ENCODE measurements around the gene HSPA1A. TPM values are rescaled to one million over a fixed set of nuclear protein-coding genes. Genes with fewer than 3 reads are reported as not detected.

HSPA1A gene
- total and polyA plus RNA-seq, 9 of the 15 experiments (the other 6 are each of a cell fraction or from before 2014, with no cell fraction given): 2.2 to 273 (median 107) TPM

GRCh38 chr6:31776989-31777666, 38.2 kb upstream of the HSPA1A start, which contains the start of gene VWA7 (continued):
- TF ChIP-seq ZBTB34 (CRISPR knock-in tag; IDR thresholded peaks at IDR 0.05): no peak
- peak; percentile 72 to 88; a peak in 2 of 4 replicates for TF ChIP-seq ETV6 (IDR thresholded peaks at IDR 0.05; ENCODE audit: borderline replicate concordance in 1 of 2, low read depth in 2 of 2, low read length in 1 of 2)
- TF ChIP-seq ETV6 (CRISPR knock-in tag; IDR thresholded peaks at IDR 0.05; ENCODE audit: borderline replicate concordance): peak; percentile 18; the same call in 1 of the 2 replicates
- TF ChIP-seq HNRNPL (IDR thresholded peaks at IDR 0.05; ENCODE audit: low read depth, low read length): peak; percentile 69; the same call in 1 of the 2 replicates
- no peak for TF ChIP-seq SNIP1 (IDR thresholded peaks at IDR 0.05; ENCODE audit: low read depth)
- TF ChIP-seq ZNF140 (CRISPR knock-in tag; IDR thresholded peaks at IDR 0.05): no peak
- peak; percentile 80 for TF ChIP-seq L3MBTL2 (IDR thresholded peaks at IDR 0.05)
- TF ChIP-seq ERF (CRISPR knock-in tag; IDR thresholded peaks at IDR 0.05): peak; percentile 57; the same call in 1 of the 2 replicates
- TF ChIP-seq HDAC2 (IDR thresholded peaks at IDR 0.05): peak; percentile 96
- TF ChIP-seq ZNF707 (CRISPR knock-in tag; conservative IDR thresholded peaks at IDR 0.05): no peak
- peak; percentile 93 for TF ChIP-seq ZNF395 (CRISPR knock-in tag; IDR thresholded peaks at IDR 0.05)
- peak; percentile 75 for TF ChIP-seq KHSRP (IDR thresholded peaks at IDR 0.05)
- no peak for TF ChIP-seq SETDB1 (IDR thresholded peaks at IDR 0.05; ENCODE audit: low read length)
- no peak for TF ChIP-seq ILK (tag; IDR thresholded peaks at IDR 0.05; ENCODE audit: borderline replicate concordance, low read depth)
- peak in 1 of 2 experiments; percentile 92; a peak in 2 of 4 replicates for TF ChIP-seq MLLT1 (IDR thresholded peaks at IDR 0.05)
- peak; percentile 83 for TF ChIP-seq TRIM28 (IDR thresholded peaks at IDR 0.05)
- no peak for TF ChIP-seq TAF15 (IDR thresholded peaks at IDR 0.05; ENCODE audit: low read depth, low read length)
- no peak for TF ChIP-seq HOMEZ (CRISPR knock-in tag; IDR thresholded peaks at IDR 0.05)
- no peak for TF ChIP-seq PRPF4 (IDR thresholded peaks at IDR 0.05; ENCODE audit: insufficient read depth, low read depth, low read length, poor library complexity, severe bottlenecking)
- no peak for TF ChIP-seq JUNB (CRISPR knock-in tag; conservative IDR thresholded peaks at IDR 0.05)
- TF ChIP-seq JUN (IDR thresholded peaks at IDR 0.05; ENCODE audit: borderline replicate concordance, low read depth, low read length): peak; percentile 95
- peak; percentile 99 for TF ChIP-seq JUN (CRISPR knock-in tag; IDR thresholded peaks at IDR 0.05; ENCODE audit: borderline replicate concordance)
- TF ChIP-seq RCOR1 (IDR thresholded peaks at IDR 0.05; ENCODE audit: borderline replicate concordance in 1 of 2, low read depth in 2 of 2, low read length in 2 of 2): peak; percentile 69 to 98
